ENCODE measurements around the gene MPZL1.
"Not testable (repeated sequence)": the region's sequence is repeated elsewhere in the genome, so short reads cannot be mapped to it uniquely, and the experiment has no call there.

Gene MPZL1

DNA sequence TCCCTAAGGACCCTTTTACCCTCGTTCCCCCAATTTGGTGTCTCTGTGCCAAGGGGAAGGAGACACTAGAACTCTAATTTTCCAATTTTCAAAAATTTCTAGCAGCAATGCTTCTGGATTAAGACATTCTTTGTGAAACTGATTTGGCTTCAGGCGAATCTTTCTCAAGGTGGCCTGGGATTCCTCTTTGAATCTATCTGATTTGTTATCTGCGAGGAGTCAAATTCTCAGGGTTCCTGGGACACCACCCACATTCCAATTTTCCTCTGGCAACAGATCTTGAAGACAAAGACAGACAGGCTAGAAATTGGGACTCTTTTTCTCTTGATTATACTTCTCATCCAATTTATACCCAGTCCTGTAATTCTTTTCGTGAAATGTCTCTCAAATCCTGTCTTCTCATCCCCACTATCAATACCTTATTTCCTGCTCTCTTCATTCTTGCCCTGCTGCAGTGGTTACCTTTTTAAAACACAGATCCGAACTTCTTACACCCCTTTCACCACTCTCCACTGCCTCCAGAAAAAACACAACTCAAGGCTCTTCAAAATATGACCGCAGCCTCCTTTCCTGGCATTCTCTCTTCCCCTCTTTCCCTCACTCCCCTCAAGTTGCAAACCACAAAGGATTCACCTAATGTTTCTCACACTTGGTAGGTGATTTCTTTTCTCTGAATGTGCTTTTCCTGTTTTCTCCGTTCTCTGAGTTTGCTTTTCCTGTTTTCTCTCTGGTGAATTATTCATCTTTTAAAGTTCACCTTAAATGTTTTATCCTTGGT is 2.7 kb upstream of the MPZL1 start:
- DNase-seq (ENCODE audit: low read depth in 1 of 2, low spot score in 1 of 2), result no peak

DNA sequence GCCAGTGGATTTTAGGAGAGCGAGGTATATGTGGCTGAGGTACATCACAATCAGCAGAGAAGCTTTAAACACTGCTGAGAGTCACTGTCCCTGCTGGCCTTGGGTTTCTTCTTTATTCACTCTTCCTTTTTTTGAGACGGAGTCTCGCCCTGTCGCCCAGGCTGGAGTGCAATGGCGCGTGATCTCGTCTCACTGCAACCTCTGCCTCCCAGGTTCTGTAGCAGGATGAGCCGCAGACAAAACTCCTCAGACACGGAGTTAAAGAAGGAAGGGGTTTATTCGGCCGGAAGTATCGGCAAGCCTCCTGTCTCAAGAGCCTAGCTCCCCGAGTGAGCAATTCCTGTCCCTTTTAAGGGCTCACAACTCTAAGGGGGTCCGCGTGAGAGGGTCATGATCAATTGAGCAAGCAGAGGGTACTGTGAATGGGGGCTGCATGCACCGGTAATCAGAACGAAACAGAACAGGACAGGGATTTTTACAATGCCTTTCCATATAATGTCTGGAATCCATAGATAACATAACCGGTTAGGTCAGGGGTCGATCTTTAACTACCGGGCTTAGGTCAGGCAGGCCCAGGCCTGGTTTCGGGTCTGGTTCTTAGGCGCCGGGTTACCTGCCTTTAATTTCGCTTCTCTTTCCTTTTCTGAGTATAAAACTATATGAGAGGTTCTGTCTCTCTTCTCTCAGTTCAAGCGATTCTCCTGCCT is 1.9 kb upstream of the MPZL1 start:
- not testable (repeated sequence) for DNase-seq (ENCODE audit: low read depth in 1 of 2, low spot score in 1 of 2)

DNA sequence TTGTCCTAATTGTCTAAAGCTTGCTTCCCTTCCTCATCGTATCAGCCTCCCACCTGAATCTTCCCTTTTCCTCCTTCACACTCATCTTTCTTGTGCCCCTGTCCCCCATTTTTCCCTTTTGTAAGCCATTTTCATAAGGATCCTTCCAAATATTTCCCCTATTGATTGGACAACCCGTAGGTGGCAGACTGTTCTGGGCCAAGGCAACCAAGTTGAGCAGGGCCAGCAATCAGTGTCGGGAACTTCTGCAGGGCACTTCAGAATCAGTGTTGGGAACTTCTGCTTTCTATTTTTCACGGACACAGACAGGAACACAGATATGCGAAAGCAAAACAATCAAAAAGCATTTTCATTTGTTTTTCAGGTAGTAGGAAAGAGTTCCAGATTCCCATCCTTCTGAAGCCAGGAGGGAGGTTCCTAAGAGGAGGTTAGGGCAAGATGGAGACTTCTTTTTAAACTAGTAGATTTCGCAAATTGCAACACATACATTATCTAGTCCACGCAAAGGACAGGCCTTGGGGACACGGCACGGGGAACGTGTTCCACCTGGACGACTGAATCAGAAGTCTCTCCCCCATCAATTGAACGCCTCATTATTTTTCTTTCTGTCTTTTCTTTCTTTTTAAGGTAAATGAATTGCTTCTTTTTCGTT is 691 bp upstream of the MPZL1 start:
- no peak for DNase-seq (ENCODE audit: low read depth in 1 of 2, low spot score in 1 of 2)

DNA sequence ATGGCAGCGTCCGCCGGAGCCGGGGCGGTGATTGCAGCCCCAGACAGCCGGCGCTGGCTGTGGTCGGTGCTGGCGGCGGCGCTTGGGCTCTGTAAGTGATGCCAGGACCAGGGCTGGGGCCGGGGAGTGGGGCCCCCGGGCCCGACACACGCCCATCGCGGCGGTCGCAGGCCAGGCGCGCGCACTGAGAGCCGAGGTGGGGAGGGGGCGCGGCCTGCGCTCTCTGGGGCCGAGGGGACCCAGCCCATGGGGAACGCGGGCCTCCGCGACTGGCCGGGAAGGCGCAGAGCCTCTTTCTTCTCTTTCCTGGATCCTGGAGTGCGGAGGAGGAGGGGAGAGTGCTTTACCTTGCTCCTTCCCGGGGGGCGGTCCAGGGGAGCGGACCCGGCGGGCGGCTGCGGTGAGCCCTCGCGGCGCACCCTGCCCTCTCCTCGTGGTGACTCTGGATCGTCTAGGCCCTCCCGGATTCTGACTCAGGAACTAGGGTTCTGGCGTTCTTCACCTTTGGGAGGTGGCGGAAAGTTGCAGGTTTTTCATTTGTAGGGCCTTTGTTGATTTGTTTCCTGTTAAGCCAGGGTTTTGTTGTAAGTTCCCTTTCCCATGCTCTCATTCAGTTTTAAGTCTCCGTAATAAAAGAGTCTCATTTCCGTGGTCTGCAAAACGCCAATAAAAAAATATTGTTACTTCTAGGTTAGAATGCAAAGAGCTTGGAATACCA is 529 bp downstream of the MPZL1 start:
- no peak for DNase-seq (ENCODE audit: low read depth in 1 of 2, low spot score in 1 of 2)

DNA sequence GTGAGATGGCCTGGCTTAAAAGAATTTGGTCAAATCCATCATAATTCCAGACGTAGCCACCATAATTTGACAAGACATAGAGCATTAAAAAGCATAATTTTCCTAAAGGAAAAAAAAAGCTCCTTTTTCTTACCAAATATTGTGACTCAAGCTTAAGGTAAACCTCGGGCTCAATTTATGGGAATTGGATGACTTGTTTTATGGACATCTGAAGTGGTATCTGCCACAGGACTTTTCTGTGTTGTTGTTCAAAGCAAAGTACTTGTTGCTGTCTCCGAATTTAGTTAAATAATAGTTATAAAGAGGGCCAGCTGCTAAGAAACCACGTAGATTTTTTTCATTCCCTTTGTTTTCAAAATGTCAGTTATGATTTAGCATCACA is 1.1 kb downstream of the MPZL1 start:
- DNase-seq (ENCODE audit: low read depth in 1 of 2, low spot score in 1 of 2), result no peak

DNA sequence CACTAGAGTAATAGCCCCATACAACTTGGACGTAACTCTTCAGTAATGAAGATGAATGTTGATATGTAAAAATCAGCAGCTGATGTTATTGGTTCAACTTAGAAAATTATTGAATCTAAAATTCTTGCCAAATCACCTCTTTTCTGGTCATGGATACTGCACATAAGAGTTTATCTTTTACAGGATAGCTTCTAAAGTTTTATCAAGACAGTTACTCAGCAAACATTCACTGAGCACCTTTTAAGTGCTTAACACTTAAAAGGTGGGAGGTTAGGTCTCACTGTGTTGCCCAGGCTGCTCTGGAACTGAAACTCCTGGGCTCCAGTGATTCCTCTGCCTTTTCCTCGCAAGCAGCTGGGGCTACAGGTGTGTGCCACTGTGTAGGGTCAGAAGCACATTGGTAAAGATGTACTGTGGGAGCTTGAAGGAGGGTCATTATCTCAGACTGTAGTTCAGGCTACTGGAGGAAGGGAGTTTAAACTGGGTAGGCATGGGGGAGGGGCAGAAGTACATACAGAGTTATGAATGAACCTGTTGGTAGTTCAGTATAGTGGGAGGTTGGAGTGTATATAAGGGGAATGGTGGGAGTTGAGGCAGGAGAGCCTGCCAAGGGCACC is 2.0 kb downstream of the MPZL1 start:
- DNase-seq (ENCODE audit: low read depth in 1 of 2, low spot score in 1 of 2), result no peak

DNA sequence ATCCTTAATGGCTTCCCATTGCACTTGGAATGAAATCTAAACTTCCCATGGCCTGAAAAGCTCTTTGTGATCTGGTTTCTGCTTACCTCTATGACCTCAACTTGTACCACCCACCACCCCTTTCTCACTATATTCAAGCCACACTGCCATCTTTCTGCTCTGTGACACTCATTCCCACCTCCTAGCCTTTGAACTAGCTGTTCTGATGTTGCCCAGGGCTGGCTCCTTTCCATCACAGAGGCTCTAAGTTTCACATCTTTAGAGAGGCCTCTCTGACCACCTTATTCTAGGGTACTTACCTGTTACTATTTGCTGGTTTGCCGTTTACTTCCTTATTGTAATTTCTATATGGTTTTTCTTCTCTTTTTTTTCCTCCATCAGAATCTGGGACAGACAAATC is 4.2 kb downstream of the MPZL1 start:
- no peak for DNase-seq (ENCODE audit: low read depth in 1 of 2, low spot score in 1 of 2)

DNA sequence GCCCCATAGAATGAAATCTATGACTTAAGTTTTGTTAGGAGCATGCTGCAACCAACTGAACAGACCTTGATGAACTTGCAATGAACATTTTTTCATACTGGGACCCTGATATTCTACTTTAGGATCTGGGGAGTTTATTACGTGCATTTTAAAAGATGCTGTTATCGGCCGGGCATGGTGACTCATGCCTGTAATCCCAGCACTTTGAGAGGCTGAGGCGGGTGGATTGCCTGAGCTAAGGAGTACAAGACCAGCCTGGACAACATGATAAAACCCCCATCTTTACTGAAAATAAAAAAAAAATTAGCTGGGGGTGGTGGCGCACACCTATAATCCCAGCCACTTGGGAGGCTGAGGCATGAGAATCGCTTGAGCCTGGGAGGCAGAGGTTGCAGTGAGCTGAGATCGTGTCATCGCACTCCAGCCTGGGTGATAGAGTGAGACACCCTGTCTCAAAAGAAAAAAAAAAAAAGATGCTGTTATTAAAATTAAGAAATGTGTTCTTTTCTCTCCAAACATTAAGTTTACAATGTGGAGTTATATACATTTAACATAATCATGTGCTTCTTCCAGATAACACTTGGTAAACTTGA is 7.1 kb downstream of the MPZL1 start:
- DNase-seq (ENCODE audit: low read depth in 1 of 2, low spot score in 1 of 2), result no peak

DNA sequence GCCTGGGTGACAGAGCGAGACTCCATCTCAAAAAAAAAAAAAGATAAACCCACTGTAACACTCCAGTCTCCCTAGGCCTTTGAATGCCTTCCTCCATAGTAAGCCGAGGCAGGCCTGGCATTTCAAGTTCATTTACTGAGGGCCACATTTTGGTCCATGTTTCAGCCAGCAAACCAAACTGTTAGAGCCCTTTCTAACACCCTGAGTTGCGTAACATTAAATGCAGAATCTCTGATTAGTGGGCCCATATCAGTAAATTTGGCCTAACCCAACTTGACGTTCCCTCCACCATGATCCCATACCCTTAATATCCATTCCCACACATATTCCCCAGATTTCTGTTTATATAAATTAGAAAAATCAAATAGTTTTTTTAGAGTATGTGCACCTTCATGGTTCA is 12.4 kb downstream of the MPZL1 start:
- DNase-seq (ENCODE audit: low read depth in 1 of 2, low spot score in 1 of 2), result no peak

DNA sequence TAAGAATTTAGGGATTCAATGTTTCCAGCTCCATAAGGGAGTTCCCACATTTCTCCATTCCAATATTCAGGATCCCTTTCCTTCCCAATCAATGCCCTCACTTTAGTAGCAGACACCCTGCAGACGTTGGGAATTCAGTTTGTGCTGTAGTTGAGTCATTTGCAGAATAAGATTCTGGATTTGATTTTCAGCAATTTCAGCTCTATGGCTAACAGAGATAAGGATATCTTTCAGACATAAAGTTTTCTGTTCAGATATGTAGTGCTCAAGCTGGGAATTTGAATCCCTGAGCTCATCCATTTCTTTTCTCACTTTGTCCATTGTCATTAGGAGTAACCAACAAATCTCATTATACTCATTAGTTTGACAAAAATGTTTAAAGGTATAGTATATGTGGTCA is 13.1 kb downstream of the MPZL1 start:
- no peak for DNase-seq (ENCODE audit: low read depth in 1 of 2, low spot score in 1 of 2)

DNA sequence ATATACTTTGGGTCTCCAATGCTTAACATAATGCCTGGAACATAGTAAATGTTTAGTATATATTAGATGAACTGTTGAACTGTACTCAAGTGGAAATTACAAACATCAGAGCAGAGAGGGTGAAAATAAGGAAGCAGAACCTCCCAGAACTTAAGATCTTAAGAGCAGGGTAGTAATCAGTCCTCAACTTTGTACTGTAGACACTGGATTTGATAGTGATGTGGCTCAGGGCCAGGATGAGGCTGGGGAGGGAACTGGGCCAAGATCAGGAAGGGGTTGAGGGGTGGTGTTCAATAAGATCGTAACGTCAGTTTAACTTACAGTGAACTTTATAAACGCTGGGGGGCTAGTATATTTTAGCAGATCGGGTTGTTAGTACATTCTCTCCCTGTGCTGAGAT is 15.4 kb downstream of the MPZL1 start:
- no peak for DNase-seq (ENCODE audit: low read depth in 1 of 2, low spot score in 1 of 2)

DNA sequence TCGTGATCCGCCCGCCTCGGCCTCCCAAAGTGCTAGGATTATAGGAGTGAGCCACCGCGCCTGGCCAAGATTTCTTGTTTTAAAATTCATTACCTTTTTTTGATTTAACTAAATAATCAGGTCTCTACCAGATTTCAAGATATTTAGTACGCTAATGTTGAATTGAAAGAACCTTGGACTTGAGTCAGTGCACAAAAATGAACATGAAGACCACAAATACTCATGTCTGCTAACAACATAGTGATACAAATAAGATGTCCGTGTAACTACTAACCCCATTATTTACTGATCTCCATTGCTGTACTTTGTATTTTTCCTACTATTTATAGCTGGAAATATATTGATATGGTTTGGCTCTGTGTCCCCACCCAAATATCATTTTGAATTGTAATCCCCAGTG is 16.4 kb downstream of the MPZL1 start:
- DNase-seq (ENCODE audit: low read depth in 1 of 2, low spot score in 1 of 2), result no peak

DNA sequence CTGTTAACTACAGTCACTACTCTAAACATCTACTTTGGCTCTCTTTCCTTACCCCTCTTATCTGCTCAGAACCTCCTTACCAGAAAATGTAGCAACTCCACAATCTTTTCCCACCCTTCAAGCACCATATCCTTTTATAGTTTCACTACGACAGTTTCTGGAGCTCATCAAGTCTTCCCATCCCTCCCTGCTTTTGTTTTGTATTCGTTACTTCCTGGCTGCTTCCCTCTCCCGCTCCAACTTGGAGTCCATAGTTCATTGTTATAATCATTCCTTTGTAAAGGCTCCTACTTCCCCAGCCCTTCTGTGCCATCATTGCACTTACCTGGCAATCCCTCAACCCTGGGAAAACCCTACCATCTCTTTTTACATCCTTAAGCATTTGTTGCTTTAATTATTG is 18.0 kb downstream of the MPZL1 start:
- no peak for DNase-seq (ENCODE audit: low read depth in 1 of 2, low spot score in 1 of 2)

DNA sequence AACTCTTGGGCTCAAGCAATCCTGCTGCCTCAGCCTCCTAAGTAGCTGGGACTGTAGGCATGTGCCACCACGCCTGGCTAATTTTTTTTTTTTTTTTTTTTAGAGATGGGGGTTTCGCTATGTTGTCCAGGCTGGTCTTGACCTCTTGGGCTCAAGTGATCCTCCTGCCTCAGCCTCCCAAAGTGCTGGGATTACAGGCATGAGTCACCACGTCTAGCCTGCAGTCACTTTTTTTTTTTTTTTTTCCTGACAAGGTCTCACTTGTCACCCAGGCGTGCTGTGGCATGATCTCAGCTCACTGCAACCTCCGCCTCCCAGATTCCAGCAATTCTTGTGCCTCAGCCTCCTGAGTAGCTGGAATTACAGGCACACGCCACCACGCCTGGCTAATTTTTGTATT is 19.3 kb downstream of the MPZL1 start:
- not testable (repeated sequence) for DNase-seq (ENCODE audit: low read depth in 1 of 2, low spot score in 1 of 2)

DNA sequence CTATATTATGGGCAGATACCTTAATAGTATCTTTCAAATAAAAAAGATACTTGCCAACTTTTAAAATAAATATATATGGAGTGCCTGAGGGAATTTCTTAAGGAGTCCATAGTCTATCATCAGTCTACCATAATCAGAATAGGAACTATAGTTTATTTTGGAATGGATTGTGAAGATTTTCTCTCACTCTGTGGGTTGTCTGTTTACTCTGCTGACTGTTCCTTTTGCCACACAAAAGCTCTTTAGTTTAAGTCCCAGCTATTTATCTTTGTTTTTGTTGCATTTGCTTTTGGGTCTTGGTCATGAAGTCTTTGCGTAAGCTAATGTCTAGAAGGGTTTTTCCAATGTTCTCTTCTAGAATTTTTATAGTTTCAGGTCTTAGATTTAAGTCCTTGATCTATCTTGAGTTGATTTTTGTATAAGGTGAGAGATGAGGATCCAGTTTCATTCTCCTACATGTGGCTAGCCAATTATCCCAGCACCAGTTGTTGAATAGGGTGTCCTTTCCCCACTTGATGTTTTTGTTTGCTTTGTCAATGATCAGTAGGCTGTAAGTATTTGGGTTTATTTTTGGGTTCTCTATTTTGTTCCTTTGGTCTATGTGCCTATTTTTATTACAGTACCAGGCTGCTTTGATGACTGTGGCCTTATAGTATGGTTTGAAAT is 20.7 kb downstream of the MPZL1 start:
- DNase-seq (ENCODE audit: low read depth in 1 of 2, low spot score in 1 of 2), result not testable (repeated sequence)

DNA sequence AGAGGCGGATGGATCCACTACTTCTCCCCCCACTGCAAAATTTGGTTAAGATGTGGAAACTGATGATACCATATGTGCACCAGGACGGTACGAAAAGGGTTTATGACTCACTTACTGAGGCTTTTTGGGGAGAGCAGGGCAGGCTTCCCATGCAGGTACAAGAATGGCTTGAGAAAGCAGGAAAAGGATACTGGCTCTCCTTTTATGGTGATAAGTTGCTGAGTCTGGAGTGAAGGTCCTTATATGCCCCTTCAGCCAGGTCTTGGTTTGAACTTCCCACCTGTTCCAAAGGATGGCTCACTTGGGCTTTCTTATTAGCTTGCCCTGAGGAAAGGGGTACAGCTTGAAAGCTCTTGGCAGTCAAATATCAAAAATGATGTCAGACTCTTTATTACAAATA is 23.1 kb downstream of the MPZL1 start:
- no peak for DNase-seq (ENCODE audit: low read depth in 1 of 2, low spot score in 1 of 2)

DNA sequence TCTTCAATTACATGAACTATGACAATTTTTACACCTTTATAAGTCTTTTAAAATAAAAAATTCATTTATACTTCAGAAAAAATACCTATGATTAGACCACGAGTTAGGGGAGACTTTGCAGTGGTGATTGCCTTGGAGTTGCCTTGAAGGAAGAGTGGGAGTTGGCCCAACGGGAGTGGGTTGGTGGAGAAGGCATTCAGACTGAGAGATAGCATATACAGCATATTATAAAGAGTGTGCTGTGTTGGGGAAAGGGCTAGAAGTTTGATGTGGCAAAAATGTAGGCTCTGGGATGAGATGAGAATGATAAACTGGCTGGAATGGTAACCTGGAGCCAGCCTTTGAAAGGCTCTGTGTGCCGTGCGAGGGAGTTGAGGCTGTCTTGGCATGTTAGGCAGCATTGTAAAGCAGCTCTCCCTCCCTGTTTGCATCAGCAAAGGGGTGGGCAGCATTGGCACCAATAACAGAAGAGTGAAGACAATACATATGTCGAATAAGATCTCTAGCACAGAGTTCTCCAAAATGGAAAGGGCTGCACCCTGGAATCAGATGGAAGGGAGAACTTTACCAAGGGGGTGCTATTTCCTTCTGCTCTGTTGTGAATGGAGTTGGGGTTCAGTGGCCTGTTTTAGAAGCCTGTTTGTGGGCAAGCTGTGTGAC is 24.4 kb downstream of the MPZL1 start:
- DNase-seq (ENCODE audit: low read depth in 1 of 2, low spot score in 1 of 2), result no peak

DNA sequence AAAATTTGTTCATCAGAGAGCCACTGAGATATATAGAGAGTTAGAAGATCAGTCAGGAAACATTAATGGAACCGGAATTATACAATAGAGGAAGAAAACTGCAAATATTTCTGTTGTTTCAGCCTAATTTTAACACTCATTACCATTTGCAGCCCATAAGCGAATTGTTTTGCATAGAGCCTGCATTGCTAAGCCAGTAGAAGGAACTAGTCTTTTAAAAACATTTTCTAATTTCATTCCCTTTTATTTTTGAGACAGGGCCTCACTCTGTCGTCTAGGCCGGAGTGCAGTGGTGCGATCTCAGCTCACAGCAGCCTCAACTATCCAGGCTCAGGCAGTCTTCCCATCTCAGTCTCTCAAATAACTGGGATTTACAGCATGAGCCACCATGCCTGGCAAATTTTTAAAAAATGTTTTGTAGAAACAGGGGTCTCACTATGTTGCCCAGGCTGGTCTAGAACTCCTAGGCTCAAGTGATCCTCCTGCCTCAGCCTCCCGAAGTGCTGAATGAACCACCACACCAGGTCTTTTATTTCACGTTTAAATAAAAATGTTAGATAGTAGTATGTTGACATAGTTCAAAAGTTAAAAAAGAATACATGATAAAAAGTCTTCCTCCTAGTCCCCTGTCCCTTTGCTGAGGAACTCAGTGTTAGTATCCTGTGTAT is 25.3 kb downstream of the MPZL1 start:
- DNase-seq (ENCODE audit: low read depth in 1 of 2, low spot score in 1 of 2), result no peak

DNA sequence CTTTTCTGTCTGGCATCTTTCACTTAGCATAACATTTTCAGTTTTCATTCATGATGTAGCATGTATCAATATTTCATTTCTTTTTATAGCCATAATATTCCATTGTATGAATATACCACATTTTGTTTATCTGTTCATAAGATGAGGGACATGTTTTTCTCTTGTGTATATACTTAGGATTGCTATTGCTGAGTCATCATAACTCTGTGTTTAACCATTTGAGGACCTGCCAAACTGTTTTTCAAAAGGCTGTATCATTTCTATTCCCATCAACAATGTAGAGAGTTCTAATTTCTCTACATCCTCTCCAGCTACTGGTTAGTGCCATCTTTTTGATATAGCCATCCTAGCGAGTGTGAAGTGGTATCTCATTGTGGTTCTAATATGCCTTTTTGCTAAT is 26.2 kb downstream of the MPZL1 start:
- DNase-seq (ENCODE audit: low read depth in 1 of 2, low spot score in 1 of 2), result no peak

Measured in stimulated activated CD4-positive, alpha-beta T cell treated with anti-CD3 and anti-CD28 coated beads, Interleukin-15, amount 100 ng/mL, for 1 hour (primary cell).